HepG2 (cell line): ENCODE results near the gene CSF3R. TPM values are rescaled to one million over a fixed set of nuclear protein-coding genes. Genes with fewer than 3 reads are reported as not detected.

ENCODE experiments used
- polyA plus RNA-seq, 8 experiments: library from polyadenylated mRNA; depleted of rRNA in 3 of 8; stranded (reverse) in 7 of 8; unstranded in 1 of 8; fragments of >200 nt; fragmentation: Illumina TruSeq in 4 of 8; extraction: Trizol in 4 of 8; gene quantifications; 2 replicates each; pipeline versions ENCODE4 v1.2.1 to v1.2.3, GENCODE V29; 2011 to 2016; ENCODE audit warnings: low read depth in 4 of 8, missing spikeins in 1 of 8, mixed read lengths in 1 of 8; ENCODE audit not compliant: insufficient read depth in 1 of 8
- small RNA-seq, 3 experiments: library from RNA; depleted of rRNA; stranded (forward); fragments of <200 nt; gene quantifications; one replicate each; pipeline ENCODE3, GENCODE V24; 2012; ENCODE audit warnings: low read depth in 2 of 3, low replicate concordance in 1 of 3; ENCODE audit not compliant: insufficient read length in 3 of 3, insufficient read depth in 2 of 3
- total RNA-seq, 5 experiments: library from RNA; depleted of rRNA; stranded (reverse); fragments of >200 nt; fragmentation: Illumina TruSeq; extraction: Trizol; gene quantifications; 2 replicates each; pipeline ENCODE4 v1.2.3, GENCODE V29; 2016; ENCODE audit warnings: low read depth in 1 of 5

Gene CSF3R
- total and polyA plus RNA-seq, 2 of the 13 experiments (the other 11 are each of a cell fraction or from before 2014, with no cell fraction given) = 11.9 to 28.8 TPM

Small RNAs within 50 kb of the gene (small RNA-seq; reads per million reads assigned to genes)
- 0 to 0.20 (median 0) reads per million in 3 experiments for gene SNORA63C

Other genes with a start within 250 kb of the CSF3R start
- gene SH3D21, start 176.5 kb downstream of the CSF3R start, total RNA-seq (2016; rRNA removed; fragmentation: Illumina TruSeq; extraction: Trizol) = 1.4 and 5.1 TPM in 2 replicates
- 8.6 and 8.7 TPM in 2 replicates for gene SH3D21, start 176.5 kb downstream of the CSF3R start, polyA plus RNA-seq (2011; rRNA removed)
- 3.8 and 6.6 TPM in 2 replicates for gene EVA1B, start 159.3 kb downstream of the CSF3R start, total RNA-seq (2016; rRNA removed; fragmentation: Illumina TruSeq; extraction: Trizol)
- 3.9 and 5.8 TPM in 2 replicates for gene EVA1B, start 159.3 kb downstream of the CSF3R start, polyA plus RNA-seq (2011; rRNA removed)
- gene STK40, start 97.0 kb downstream of the CSF3R start, total RNA-seq (2016; rRNA removed; fragmentation: Illumina TruSeq; extraction: Trizol) = 33.8 and 40.1 TPM in 2 replicates
- gene STK40, start 97.0 kb downstream of the CSF3R start, polyA plus RNA-seq (2011; rRNA removed) = 35.1 and 49.2 TPM in 2 replicates
- gene LSM10, start 85.0 kb downstream of the CSF3R start, total RNA-seq (2016; rRNA removed; fragmentation: Illumina TruSeq; extraction: Trizol) = 14.0 and 17.0 TPM in 2 replicates
- gene LSM10, start 85.0 kb downstream of the CSF3R start, polyA plus RNA-seq (2011; rRNA removed) = 52.0 and 61.6 TPM in 2 replicates
- 0.60 and 0.86 TPM in 2 replicates for gene OSCP1, start 32.5 kb downstream of the CSF3R start, total RNA-seq (2016; rRNA removed; fragmentation: Illumina TruSeq; extraction: Trizol)
- 0.84 and 0.85 TPM in 2 replicates for gene OSCP1, start 32.5 kb downstream of the CSF3R start, polyA plus RNA-seq (2011; rRNA removed)
- 113 and 137 TPM in 2 replicates for gene MRPS15, start 18.5 kb downstream of the CSF3R start, total RNA-seq (2016; rRNA removed; fragmentation: Illumina TruSeq; extraction: Trizol)
- gene MRPS15, start 18.5 kb downstream of the CSF3R start, polyA plus RNA-seq (2011; rRNA removed) = 53.3 and 59.0 TPM in 2 replicates